Calu3 (cell line): ENCODE data around the gene FEZF2. TPM values are rescaled to one million over a fixed set of nuclear protein-coding genes. Genes with fewer than 3 reads are reported as not detected.

Source experiments
- BruUV-seq: library from RNA; stranded (reverse); fragments of 400-500 nt; replicated peaks from 2 replicates; lab custom pipeline; 2021; lab: Mats Ljungman, UMichigan
- CTCF ChIA-PET: fragments of 300-600 bp; sonication (Branson Sonifier 250); formaldehyde crosslinking; loops from one replicate; lab custom pipeline; 2022; ENCODE audit warnings: antibody characterized with exemption; lab: Charles Lee
- DNase-seq: peaks from one replicate; pipeline ENCODE4 v3.0.0; 2022
- H3K27ac Mint-ChIP-seq: one replicate; pipeline ENCODE4 v1.8.0; 2022; ENCODE audit warnings: mixed read lengths; ENCODE audit not compliant: unreplicated experiment
- H3K27me3 Mint-ChIP-seq: one replicate; pipeline ENCODE4 v1.8.0; 2022; ENCODE audit warnings: mixed read lengths; ENCODE audit not compliant: unreplicated experiment
- H3K36me3 Mint-ChIP-seq: one replicate; pipeline ENCODE4 v1.8.0; 2022; ENCODE audit warnings: mild to moderate bottlenecking, moderate library complexity, mixed read lengths; ENCODE audit not compliant: insufficient read depth, unreplicated experiment
- H3K4me1 Mint-ChIP-seq: one replicate; pipeline ENCODE4 v1.8.0; 2022; ENCODE audit warnings: mild to moderate bottlenecking, low read depth, mixed read lengths; ENCODE audit not compliant: unreplicated experiment
- H3K4me3 Mint-ChIP-seq: one replicate; pipeline ENCODE4 v1.8.0; 2022; ENCODE audit warnings: mild to moderate bottlenecking, low read depth, moderate library complexity, mixed read lengths; ENCODE audit not compliant: unreplicated experiment
- H3K9me3 Mint-ChIP-seq: one replicate; pipeline ENCODE4 v1.8.0; 2022; ENCODE audit warnings: low read depth, mixed read lengths; ENCODE audit not compliant: unreplicated experiment
- intact Hi-C: fragments of 100-400 bp; cut with micrococcal nuclease; formaldehyde crosslinking; loops from one replicate; pipeline ENCODE4 v1.10.0; 2022; ENCODE audit not compliant: unreplicated experiment
- total RNA-seq: library from RNA; stranded (reverse); gene quantifications from 2 replicates; pipeline ENCODE4 v1.2.3, GENCODE V29; 2022
- TF ChIP-seq, protein P1 (sequence below): fragments of 200-600 bp; IDR thresholded peaks from one replicate; pipeline ENCODE4 v1.8.0; 2022; ENCODE audit warnings: antibody characterized with exemption; ENCODE audit not compliant: unreplicated experiment

FEZF2 gene
- total RNA-seq, 1 experiment from 2014 or later, result not detected

DNA sequence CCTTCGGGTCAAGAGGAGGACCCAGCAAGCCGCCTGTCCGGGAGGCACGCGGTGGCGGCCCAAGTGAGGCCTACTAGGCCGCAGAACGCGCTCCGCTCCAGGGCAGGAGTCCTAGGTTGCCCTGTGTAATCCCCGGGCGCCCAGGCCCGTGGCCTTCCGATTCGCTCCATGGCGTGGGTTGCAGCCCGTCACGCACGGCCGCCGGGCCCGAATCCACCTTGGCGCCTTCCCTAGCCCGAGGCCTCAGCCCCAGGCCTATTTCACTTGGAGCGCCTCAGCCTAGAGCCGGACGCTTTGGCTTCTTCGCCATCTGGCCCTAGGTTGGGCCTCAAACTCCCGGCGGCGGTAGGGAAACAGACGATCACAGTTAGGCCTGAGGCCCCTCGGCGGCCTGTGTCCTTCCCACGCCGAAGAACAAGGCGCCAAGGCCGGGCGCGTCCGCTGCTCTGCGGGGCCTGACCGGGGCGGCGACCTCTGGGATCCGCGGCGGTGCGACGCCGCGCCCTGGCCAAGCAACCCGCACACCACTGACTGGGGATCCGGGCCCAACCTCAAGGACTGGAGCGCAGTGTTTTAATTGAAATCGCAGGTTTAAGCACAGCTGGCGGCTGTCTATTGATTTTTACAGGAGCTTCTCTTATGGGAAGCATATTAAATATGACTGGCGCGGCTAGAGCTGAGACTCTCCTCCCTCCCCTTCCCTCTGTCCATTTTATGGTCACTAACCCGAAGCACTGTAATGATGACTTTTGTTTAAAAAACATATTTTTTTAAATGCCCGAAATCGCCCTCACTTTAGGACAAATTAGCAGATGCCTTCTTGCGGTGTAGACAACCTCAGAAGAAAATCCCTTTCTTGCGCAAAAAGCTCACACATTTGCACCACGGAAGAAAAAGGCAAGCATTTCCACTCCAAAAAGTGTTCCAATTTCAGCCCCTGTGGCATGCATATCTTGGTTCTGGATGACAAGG lies 3.8 kb upstream of the FEZF2 start:
- Mint-ChIP-seq H3K27me3 (peaks cover 54% of the 10 kb centered on the region), H3K27ac (no peak overlapping the region), H3K4me3 (no peak overlapping the region), H3K36me3 (no peaks in the 10 kb centered on the region), H3K9me3 (no peaks in the 10 kb centered on the region), H3K4me1 (no peaks in the 10 kb centered on the region)
- BruUV-seq, result no TSS peak
- intact Hi-C loops, result no loop called here
- DNase-seq, result no peak
- CTCF ChIA-PET, result no interaction called here
- TF ChIP-seq, protein P1, sequence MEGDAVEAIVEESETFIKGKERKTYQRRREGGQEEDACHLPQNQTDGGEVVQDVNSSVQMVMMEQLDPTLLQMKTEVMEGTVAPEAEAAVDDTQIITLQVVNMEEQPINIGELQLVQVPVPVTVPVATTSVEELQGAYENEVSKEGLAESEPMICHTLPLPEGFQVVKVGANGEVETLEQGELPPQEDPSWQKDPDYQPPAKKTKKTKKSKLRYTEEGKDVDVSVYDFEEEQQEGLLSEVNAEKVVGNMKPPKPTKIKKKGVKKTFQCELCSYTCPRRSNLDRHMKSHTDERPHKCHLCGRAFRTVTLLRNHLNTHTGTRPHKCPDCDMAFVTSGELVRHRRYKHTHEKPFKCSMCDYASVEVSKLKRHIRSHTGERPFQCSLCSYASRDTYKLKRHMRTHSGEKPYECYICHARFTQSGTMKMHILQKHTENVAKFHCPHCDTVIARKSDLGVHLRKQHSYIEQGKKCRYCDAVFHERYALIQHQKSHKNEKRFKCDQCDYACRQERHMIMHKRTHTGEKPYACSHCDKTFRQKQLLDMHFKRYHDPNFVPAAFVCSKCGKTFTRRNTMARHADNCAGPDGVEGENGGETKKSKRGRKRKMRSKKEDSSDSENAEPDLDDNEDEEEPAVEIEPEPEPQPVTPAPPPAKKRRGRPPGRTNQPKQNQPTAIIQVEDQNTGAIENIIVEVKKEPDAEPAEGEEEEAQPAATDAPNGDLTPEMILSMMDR, result no peak

DNA sequence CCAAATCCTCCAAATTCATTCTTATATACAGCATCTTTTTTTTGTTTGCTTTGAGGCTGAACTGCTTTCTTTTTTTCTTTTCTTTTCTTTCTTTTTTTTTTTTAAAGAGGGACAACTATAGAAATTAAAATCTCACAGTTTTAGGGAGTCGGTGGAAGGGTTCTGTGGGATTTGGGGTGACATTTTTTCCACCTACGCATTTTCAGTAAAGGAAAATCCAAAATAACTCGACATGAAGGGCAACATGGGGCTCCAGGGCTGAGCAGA lies 3.0 kb upstream of the FEZF2 start:
- H3K4me1 Mint-ChIP-seq, result no peaks in the 10 kb centered on the region
- peaks cover 62% of the 10 kb centered on the region for H3K27me3 Mint-ChIP-seq
- CTCF ChIA-PET, result no interaction called here
- no peaks in the 10 kb centered on the region for H3K9me3 Mint-ChIP-seq
- intact Hi-C loops, result no loop called here
- DNase-seq, result no peak
- no peaks in the 10 kb centered on the region for H3K36me3 Mint-ChIP-seq
- H3K4me3 Mint-ChIP-seq, result no peak overlapping the region
- TF ChIP-seq, protein P1, result no peak
- H3K27ac Mint-ChIP-seq, result no peak overlapping the region
- BruUV-seq, result no TSS peak

DNA sequence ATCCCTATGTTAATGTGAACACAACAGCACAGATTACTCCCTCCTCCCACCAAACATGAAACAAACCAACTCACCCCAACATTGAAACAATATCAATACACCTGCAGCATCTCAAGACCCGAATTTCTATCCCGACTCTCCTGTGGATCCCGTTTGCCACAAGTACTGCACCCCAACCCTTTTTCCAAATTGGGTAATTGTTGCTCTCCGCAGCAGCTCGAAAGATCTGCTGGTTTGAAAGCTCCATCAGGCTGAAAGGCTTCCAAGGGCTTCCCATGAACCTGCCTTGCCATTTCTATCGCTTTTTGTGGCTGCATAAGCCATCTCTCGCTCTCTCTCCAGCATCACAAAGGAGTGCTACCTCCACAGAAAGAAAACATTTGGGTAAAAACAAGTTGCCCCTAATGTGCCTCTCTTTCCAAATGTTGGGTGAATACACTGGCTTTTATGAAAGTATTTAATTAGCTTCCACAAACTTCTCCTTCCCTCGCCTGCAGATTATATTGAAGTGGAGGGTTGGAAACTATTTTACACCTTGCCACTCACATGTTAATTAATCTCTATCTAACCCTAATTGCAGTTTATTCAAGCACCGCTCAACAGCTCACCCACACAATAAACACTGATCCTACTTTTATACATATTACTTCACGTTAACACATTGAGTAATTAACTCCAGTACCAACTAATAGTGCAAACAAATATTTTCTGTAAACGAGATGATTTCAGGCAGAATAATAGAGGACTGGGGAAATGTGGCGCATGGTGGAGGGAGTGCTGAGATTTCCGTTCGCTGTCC lies 2.5 kb upstream of the FEZF2 start:
- Mint-ChIP-seq H3K27me3 (peaks cover 62% of the 10 kb centered on the region), H3K4me1 (no peaks in the 10 kb centered on the region), H3K27ac (no peak overlapping the region), H3K4me3 (no peak overlapping the region), H3K36me3 (no peaks in the 10 kb centered on the region), H3K9me3 (no peaks in the 10 kb centered on the region)
- CTCF ChIA-PET, result no interaction called here
- no TSS peak for BruUV-seq
- DNase-seq, result no peak
- TF ChIP-seq, protein P1, result no peak
- intact Hi-C loops, result no loop called here

DNA sequence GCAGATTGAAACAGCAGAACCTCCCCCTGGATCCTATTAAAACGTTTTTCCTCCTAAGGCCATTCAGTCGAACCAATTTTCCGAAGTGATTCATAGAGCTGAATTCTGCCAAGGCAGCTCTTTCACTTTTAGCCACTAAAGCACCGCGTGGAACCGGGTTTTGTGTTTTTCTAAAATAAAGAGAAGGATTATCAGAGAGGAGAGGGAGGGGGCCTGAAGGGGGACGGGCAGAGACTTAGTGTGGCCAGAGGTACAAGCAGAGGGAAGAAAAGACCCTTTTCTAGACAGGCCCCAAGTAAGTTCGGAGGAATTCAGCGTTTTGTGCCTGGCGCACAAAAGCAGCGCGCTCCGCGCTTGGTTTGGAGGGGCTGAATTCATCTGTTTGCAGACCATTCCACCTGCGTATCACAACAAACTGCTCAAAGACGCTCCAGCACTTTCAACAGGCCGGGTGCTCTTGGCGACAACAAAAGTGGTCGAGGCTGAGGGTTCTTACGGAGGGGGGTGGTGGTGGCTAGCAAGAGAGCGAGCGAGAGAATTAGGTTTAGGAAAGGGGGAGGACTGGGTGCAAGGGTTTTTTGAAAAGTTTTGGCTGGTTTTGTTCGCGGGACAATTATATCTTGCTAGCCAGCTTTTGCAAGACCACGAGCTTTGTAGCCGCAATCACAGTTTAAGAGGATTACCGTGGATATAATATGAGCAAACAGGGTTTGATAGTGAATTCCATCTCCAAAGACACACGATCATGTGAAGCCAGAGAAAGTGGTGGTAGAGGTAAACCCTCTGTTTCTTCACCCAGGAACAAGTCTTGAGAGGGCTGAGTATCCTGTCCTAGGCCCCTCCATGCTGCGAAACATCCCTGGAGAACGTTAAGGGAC lies 1.2 kb upstream of the FEZF2 start:
- TF ChIP-seq, protein P1, result no peak
- no peaks in the 10 kb centered on the region for H3K9me3 Mint-ChIP-seq
- BruUV-seq, result no TSS peak
- intact Hi-C loops, result no loop called here
- no peaks in the 10 kb centered on the region for H3K4me1 Mint-ChIP-seq
- H3K27me3 Mint-ChIP-seq, result peaks cover 51% of the 10 kb centered on the region
- no peak overlapping the region for H3K4me3 Mint-ChIP-seq
- CTCF ChIA-PET, result interaction anchor here (0.6 kb wide), 1 partner anchor 992 kb away, joined by 3 read pairs; no protein-coding TSS in a partner anchor
- H3K36me3 Mint-ChIP-seq, result no peaks in the 10 kb centered on the region
- no peak for DNase-seq
- no peak overlapping the region for H3K27ac Mint-ChIP-seq
